NCI-H2107 treated with DMSO at 0.1 percent for 48 hours (cell line): ENCODE measurements around the gene EBF3.

Experiments
- DNase-seq: peaks from one replicate; lab custom pipeline; 2025; ENCODE audit not compliant: unreplicated experiment; lab: John Stamatoyannopoulos, UW

EBF3 gene

GRCh38 chr10:129912166-129912917 is 51.7 kb downstream of the EBF3 start:
- DNase-seq: no peak

GRCh38 chr10:129911451-129912165 is 52.5 kb downstream of the EBF3 start:
- DNase-seq: no peak

- no peak for DNase-seq
Measured at GRCh38 chr10:129910861-129911260, 53.2 kb downstream of the EBF3 start.

- DNase-seq: no peak
Measured at GRCh38 chr10:129909531-129910256, 54.4 kb downstream of the EBF3 start.

GRCh38 chr10:129909080-129909479 is 55.0 kb downstream of the EBF3 start:
- no peak for DNase-seq

- no peak for DNase-seq
Measured at GRCh38 chr10:129908406-129908805, 55.7 kb downstream of the EBF3 start.

GRCh38 chr10:129905553-129905952 is 58.5 kb downstream of the EBF3 start:
- DNase-seq: no peak

DNA sequence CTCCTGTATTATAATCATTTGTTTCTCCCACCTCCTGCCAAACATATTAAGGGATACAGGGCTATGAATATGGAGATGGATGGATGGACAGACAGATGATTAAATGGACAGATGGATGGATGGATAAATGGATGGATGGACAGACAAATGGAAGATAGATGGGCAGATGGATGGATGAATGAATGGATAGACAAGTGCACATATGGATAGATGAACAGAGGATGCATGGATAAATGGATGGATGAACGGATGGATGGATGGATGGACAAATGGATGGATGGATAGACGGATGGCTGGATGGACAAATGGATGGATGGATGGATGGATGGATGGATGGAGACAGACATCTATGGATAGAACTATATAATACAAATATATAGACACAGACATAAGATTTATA is 59.8 kb downstream of the EBF3 start:
- no peak for DNase-seq

DNA sequence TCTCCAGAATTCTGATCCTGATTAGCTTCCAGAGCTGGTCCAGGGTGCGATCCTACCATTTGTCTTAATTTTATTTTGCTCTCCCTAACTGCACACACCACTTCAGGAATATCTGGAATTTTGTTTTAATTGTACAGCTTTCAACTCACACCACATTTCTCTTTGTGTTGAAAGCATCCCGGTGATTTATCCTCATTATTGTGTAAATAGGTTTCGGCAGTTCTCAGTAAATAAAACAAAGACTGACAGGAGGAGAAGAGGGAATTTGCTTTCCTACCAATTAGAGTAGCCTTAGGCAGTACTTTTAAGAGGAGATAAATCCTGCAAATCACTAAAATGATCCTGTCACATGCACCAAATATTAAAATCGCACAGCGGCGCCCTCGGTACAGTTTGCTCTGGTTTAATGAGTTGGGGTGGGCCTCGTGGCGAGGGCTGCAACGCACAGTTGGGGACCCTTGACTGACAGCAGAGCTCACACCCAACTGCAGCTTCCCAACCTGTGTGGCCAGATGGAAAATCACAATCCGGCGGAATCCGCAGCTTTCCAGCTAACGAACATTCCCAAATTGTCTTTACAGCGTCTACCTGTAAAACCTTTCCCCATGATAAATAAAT is 62.6 kb downstream of the EBF3 start:
- DNase-seq: no peak

DNA sequence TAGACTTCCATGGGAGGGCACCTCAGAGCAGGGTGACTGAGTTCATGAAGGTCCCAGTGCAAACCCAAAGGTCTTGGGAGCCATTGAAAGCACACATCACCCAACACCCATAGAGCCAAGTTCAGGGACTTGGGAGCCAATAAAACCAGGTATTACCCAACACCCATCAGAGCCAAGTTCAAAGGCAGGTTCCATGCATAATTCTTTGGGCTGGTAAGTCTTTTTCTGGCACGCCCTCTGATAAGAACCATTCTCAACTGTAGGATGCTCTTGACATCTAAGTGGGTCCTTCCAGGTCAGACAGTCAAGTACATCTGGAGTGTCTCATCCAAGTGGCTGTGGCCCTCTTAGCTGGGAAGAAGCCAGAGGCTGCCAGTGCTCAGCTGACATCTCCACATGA is 63.2 kb downstream of the EBF3 start:
- DNase-seq: no peak

- DNase-seq: no peak
Measured at GRCh38 chr10:129899276-129900130, 64.6 kb downstream of the EBF3 start.

- no peak for DNase-seq
Measured at GRCh38 chr10:129898706-129899268, 65.3 kb downstream of the EBF3 start.

DNA sequence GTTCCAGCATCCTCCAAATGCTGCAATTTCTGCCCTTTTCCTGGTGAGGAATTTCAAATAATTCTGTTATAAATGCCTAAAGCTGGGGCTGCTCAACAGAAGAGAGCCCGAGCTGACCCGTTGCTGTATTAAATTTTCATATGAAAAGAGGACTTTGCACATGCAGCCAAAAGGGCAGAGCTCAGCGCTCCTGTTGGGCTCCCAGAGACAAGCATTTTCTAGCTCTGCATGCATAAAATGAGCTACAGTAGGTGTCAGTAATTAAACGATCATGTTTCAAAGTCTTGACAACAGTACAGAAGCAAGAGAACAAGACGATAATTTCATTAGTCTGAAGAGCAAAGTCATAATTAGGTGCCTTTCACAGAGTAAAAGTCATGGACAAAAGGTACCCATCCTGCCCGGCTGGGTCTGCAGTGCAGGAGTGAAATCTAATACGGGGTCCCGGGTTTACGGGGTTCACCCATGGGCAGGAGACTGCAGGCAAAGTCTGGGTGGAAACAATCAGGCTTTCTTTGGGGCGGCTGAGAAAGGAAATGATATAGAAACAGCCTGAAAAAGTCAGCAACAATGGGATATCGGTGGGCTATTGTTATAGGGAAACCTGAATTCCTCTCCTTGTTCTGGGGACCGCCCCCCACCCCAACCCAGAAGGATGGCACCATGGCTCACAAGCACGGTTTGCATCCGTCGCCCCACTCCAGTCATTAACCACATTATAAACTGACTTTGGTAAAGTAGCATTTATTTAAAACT is 66.0 kb downstream of the EBF3 start:
- DNase-seq: no peak

DNA sequence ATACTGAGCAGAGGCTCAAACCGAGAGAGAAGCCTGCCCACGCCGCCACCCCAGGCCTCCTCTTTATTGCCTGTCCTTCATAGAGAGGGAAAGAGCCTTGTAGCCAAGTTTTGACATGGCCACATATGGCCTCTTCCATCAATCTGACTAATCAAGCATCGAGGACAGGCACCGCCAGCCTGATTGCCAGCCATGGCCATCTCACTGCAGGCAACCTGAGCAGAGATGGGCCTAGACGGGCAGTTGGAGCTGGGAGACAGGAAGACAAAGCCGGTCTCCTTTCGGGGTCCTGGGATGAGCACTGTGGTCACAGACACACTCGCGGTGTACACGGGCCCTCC is 67.2 kb downstream of the EBF3 start:
- DNase-seq: no peak

- DNase-seq: no peak
Measured at GRCh38 chr10:129896136-129896859, 67.8 kb downstream of the EBF3 start.

- no peak for DNase-seq
Measured at GRCh38 chr10:129895811-129896135, 68.3 kb downstream of the EBF3 start.

DNA sequence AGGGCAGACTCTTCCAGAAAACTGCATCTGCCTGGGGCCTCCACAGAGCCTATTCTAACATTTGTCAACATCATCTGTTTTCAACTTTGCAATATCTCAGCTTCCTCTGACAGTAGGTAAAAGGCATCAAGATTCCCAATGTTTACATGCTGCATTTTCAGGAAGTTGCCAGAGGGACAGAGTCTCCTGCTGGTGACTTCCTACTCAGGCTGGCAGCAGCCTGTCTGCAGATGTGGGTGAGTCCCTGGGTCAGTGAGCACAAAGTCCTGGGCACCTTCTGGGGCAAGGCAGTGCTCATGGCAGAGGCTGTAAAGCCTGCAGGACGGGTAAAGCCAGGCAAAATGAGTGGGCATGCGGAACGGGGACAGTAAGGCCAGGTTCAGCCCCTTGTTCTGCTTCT is 69.4 kb downstream of the EBF3 start:
- no peak for DNase-seq

- DNase-seq: no peak
Measured at GRCh38 chr10:129893104-129894089, 70.7 kb downstream of the EBF3 start.
